ENCODE data around the gene SRGAP1.

The SRGAP1 gene

GRCh38 chr12:63885401-63885800, 40.9 kb downstream of the SRGAP1 start:
- no peak for TF ChIP-seq TAF1 (IDR thresholded peaks at IDR 0.05; ENCODE audit: borderline replicate concordance, insufficient read depth, low read length)
- no peak for TF ChIP-seq SIN3A (IDR thresholded peaks at IDR 0.05; ENCODE audit: borderline replicate concordance, insufficient read depth, low read length)
- no peak for TF ChIP-seq FOXP2 (optimal IDR thresholded peaks at IDR 0.05; ENCODE audit: borderline replicate concordance, extremely low read depth, extremely low read length, insufficient read depth)
- TF ChIP-seq POLR2AphosphoS5 (IDR thresholded peaks at IDR 0.05; ENCODE audit: low read depth, low read length): no peak

GRCh38 chr12:63888908-63889635, 44.6 kb downstream of the SRGAP1 start:
- TF ChIP-seq REST (IDR thresholded peaks at IDR 0.05; ENCODE audit: insufficient read depth in 1 of 2, low read depth in 2 of 2, low read length in 2 of 2): no peak
- no peak for TF ChIP-seq SIN3A (IDR thresholded peaks at IDR 0.05; ENCODE audit: borderline replicate concordance, insufficient read depth, low read length)
- no peak for TF ChIP-seq TAF1 (IDR thresholded peaks at IDR 0.05; ENCODE audit: borderline replicate concordance, insufficient read depth, low read length)
- TF ChIP-seq POLR2AphosphoS5 (IDR thresholded peaks at IDR 0.05; ENCODE audit: low read depth, low read length): no peak
- no peak for TF ChIP-seq FOXP2 (optimal IDR thresholded peaks at IDR 0.05; ENCODE audit: borderline replicate concordance, extremely low read depth, extremely low read length, insufficient read depth)

GRCh38 chr12:63889721-63890509, 45.4 kb downstream of the SRGAP1 start:
- TF ChIP-seq REST (IDR thresholded peaks at IDR 0.05; ENCODE audit: insufficient read depth in 1 of 2, low read depth in 2 of 2, low read length in 2 of 2): no peak
- no peak for TF ChIP-seq TAF1 (IDR thresholded peaks at IDR 0.05; ENCODE audit: borderline replicate concordance, insufficient read depth, low read length)
- TF ChIP-seq FOXP2 (optimal IDR thresholded peaks at IDR 0.05; ENCODE audit: borderline replicate concordance, extremely low read depth, extremely low read length, insufficient read depth): no peak
- TF ChIP-seq POLR2AphosphoS5 (IDR thresholded peaks at IDR 0.05; ENCODE audit: low read depth, low read length): no peak
- TF ChIP-seq SIN3A (IDR thresholded peaks at IDR 0.05; ENCODE audit: borderline replicate concordance, insufficient read depth, low read length): no peak

- TF ChIP-seq FOXP2 (optimal IDR thresholded peaks at IDR 0.05; ENCODE audit: borderline replicate concordance, extremely low read depth, extremely low read length, insufficient read depth): no peak
- TF ChIP-seq SIN3A (IDR thresholded peaks at IDR 0.05; ENCODE audit: borderline replicate concordance, insufficient read depth, low read length): no peak
- TF ChIP-seq TAF1 (IDR thresholded peaks at IDR 0.05; ENCODE audit: borderline replicate concordance, insufficient read depth, low read length): no peak
- TF ChIP-seq REST (IDR thresholded peaks at IDR 0.05; ENCODE audit: insufficient read depth in 1 of 2, low read depth in 2 of 2, low read length in 2 of 2): no peak
- TF ChIP-seq POLR2AphosphoS5 (IDR thresholded peaks at IDR 0.05; ENCODE audit: low read depth, low read length): no peak
Observed at GRCh38 chr12:63893170-63893569, 48.7 kb downstream of the SRGAP1 start.

GRCh38 chr12:63894132-63894531, 49.6 kb downstream of the SRGAP1 start:
- TF ChIP-seq POLR2AphosphoS5 (IDR thresholded peaks at IDR 0.05; ENCODE audit: low read depth, low read length) (no peak), SIN3A (IDR thresholded peaks at IDR 0.05; ENCODE audit: borderline replicate concordance, insufficient read depth, low read length) (no peak), TAF1 (IDR thresholded peaks at IDR 0.05; ENCODE audit: borderline replicate concordance, insufficient read depth, low read length) (no peak), FOXP2 (optimal IDR thresholded peaks at IDR 0.05; ENCODE audit: borderline replicate concordance, extremely low read depth, extremely low read length, insufficient read depth) (no peak), REST (IDR thresholded peaks at IDR 0.05; ENCODE audit: insufficient read depth in 1 of 2, low read depth in 2 of 2, low read length in 2 of 2) (no peak)

Measured in PFSK-1 (cell line).